Measurements from ENCODE around the gene CNTNAP5. TPM values are rescaled to one million over a fixed set of nuclear protein-coding genes. Genes with fewer than 3 reads are reported as not detected.

CNTNAP5 gene
- total and polyA plus RNA-seq, 2 of the 8 experiments (the other 6 are each of a cell fraction or from before 2014, with no cell fraction given), result 0.11 to 0.76 TPM

GRCh38 chr2:124882423-124882822 lies 857.3 kb downstream of the CNTNAP5 start:
- H3K23ac ChIP-seq (ENCODE audit: insufficient read length), result no peak overlapping the region
- TF ChIP-seq BACH1 (IDR thresholded peaks at IDR 0.05; ENCODE audit: low read length), result no peak
- TF ChIP-seq SP1 (IDR thresholded peaks at IDR 0.05; ENCODE audit: low read depth, low read length), result no peak
- TF ChIP-seq TBP (IDR thresholded peaks at IDR 0.05; ENCODE audit: low read depth, low read length), result no peak
- TF ChIP-seq TEAD4 (IDR thresholded peaks at IDR 0.05; ENCODE audit: low read depth, low read length), result no peak
- no peak for TF ChIP-seq POLR2AphosphoS5 (IDR thresholded peaks at IDR 0.05; ENCODE audit: low read depth, low read length)

More at GRCh38 chr2:124882423-124882822, 857.3 kb downstream of the CNTNAP5 start:
- Histone ChIP-seq H4K8ac (ENCODE audit: extremely low read depth, insufficient read depth, low read length) (no peak overlapping the region), H3K4me1 (replicated peaks in 1 of 4; ENCODE audit: control insufficient read depth in 3 of 4, insufficient read depth in 4 of 4, low read length in 3 of 4) (peaks cover 0 to 9% (median 0%) of the 10 kb centered on the region in 4 experiments; a peak in 1 of 7 replicates), H2BK5ac (ENCODE audit: low read depth, low read length) (no peak overlapping the region), H4K5ac (ENCODE audit: insufficient read length, low read depth, low read length) (no peak overlapping the region), H3K36me3 (ENCODE audit: control insufficient read depth in 2 of 4, insufficient read depth in 4 of 4, low read length in 3 of 4) (no peaks in the 10 kb centered on the region), H4K91ac (replicated peaks; ENCODE audit: insufficient read length, low read length) (no peak overlapping the region), H3K23me2 (ENCODE audit: low read depth, low read length) (no peaks in the 10 kb centered on the region; the same call in 1 of the 2 replicates), H3K9me3 (ENCODE audit: insufficient read depth in 2 of 2, low read depth in 1 of 2, low read length in 1 of 2) (0 out of 4 replicates have a peak, but pooled peaks cover 0 to 3% of the 10 kb centered on the region in 2 experiments), H3K9ac (replicated peaks in 1 of 4; ENCODE audit: extremely low read depth in 1 of 4, low read depth in 3 of 4, low read length in 3 of 4) (no peak overlapping the region), H3K27ac (ENCODE audit: low read depth, low read length) (no peak overlapping the region), H3K79me2 (ENCODE audit: control insufficient read depth in 1 of 2, insufficient read depth in 2 of 2, low read length in 2 of 2) (no peaks in the 10 kb centered on the region), H3K4me2 (ENCODE audit: insufficient read depth in 1 of 2, low read depth in 2 of 2, low read length in 2 of 2) (no peak overlapping the region), H3K4me3 (ENCODE audit: extremely low read depth in 1 of 4, insufficient read depth in 2 of 4, low read depth in 3 of 4, low read length in 4 of 4) (no peak overlapping the region), H2BK20ac (ENCODE audit: low read length) (no peak overlapping the region), H3K4ac (replicated peaks; ENCODE audit: insufficient read length, low read depth, low read length) (no peak overlapping the region), H2AK5ac (ENCODE audit: low read depth, low read length) (no peak overlapping the region), H4K20me1 (replicated peaks in 1 of 2; ENCODE audit: control insufficient read depth in 1 of 2, insufficient read depth in 2 of 2, low read length in 2 of 2) (no peaks in the 10 kb centered on the region), H3K18ac (ENCODE audit: extremely low read depth, low read length) (no peak overlapping the region), H2AFZ (ENCODE audit: low read length) (no peak overlapping the region), H3K56ac (replicated peaks; ENCODE audit: insufficient read length, low read depth, low read length) (no peak overlapping the region), H2BK120ac (replicated peaks; ENCODE audit: low read depth, low read length) (no peak overlapping the region), H3K14ac (ENCODE audit: insufficient read length) (no peak overlapping the region), H2BK15ac (ENCODE audit: low read length) (no peak overlapping the region), H3K79me1 (ENCODE audit: low read depth, low read length) (no peaks in the 10 kb centered on the region), H2BK12ac (ENCODE audit: low read depth, low read length) (no peak overlapping the region), H3K27me3 (replicated peaks in 1 of 4; ENCODE audit: control insufficient read depth in 3 of 4, extremely low read depth in 1 of 4, insufficient read depth in 3 of 4, low read length in 3 of 4) (no peaks in the 10 kb centered on the region)
- WGBS, 2 experiments (ENCODE audit: extremely low coverage in 1 of 2, insufficient coverage in 1 of 2, insufficient read length in 1 of 2, insufficient replicate concordance in 2 of 2, low coverage in 1 of 2, low lambda C conversion rate in 2 of 2, missing lambda C conversion rate in 1 of 2), result 88% methylated on average over 3 of the region's 3 CpGs; no CpG with 5 or more reads in 1 of the 2 experiments
- ChIA-PET CTCF (ENCODE audit: partially characterized antibody) (interaction anchor here (0.6 kb wide), 1 partner anchor 540 kb away, joined by 3 read pairs; no protein-coding TSS in a partner anchor), POLR2A (ENCODE audit: partially characterized antibody) (no interaction called here)
- no peak for DNase-seq (ENCODE audit: low read depth in 1 of 2, low spot score in 2 of 2)
- no peak for FAIRE-seq

Measured in H1 (cell line).